HG02678 (cell line): ENCODE results near the gene METRNL.

Source experiments
- ATAC-seq: cut with Tn5 transposase; IDR thresholded peaks from one replicate; pipeline ENCODE4 v1.9.1; 2021; ENCODE audit warnings: mild to moderate bottlenecking, moderate library complexity; ENCODE audit not compliant: unreplicated experiment

Gene METRNL

DNA sequence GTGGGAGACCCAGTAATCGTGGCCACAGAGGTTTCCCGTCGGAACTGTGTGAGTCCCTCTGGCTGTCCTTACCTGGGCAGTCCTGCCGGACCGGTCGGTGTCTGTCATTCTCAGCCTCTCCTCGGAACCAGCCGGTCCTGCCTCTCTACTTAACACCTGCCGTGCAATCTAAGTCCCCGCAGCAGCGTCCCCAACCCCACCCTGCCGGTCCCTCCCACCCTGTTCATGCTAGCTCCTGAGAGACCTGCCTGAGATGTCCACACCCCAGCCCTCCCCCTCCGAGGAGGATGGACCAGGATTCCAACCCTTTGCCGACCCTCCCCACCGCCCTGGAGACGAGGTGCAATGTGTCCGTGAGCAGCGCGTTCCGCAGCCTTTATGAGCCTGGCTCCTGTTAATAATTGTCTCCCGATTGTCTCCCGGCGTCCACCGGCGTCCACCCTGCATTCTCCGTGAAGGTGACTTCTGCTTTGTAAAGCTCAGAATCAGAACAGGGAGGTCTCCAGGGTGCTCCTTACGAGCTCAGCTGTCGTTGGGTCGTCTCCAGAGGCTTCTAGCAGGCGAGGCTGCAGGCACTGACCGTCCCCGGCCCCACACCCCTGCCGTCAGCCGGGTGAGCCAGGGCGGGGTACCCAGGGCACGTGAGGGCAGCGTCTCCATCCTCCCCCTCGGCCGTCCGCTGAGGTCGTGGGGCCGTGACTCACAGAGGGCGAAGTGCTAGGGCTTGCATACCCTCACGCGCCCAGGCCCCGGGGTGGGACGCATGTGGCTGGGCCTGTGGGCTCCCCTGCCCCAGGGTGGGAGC lies 10.1 kb downstream of the METRNL start:
- no peak for ATAC-seq

- ATAC-seq: no peak
Observed at GRCh38 chr17:83090444-83091256, 11.2 kb downstream of the METRNL start.

- ATAC-seq: no peak
Observed at GRCh38 chr17:83091257-83092141, 12.1 kb downstream of the METRNL start.

GRCh38 chr17:83092186-83092585 lies 12.8 kb downstream of the METRNL start:
- ATAC-seq: no peak

DNA sequence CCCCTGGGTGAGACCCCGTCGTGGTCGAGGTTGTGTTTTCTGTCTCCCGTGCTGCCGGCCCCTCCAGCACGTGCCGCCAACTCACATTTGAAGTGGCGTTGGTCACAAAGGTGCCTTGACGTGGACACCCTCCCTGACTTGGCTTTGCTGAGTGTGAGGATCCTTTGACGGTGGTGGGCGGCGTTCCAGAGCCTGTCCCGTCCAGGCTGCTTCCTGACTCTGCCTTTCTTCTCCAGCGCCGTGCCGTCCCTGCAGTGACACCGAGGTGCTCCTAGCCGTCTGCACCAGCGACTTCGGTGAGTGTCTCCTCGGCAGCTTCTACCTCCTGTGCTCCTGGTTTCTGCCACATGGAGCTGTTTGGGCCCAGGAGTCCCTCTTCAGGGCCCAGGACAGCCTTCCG lies 13.5 kb downstream of the METRNL start:
- no peak for ATAC-seq

DNA sequence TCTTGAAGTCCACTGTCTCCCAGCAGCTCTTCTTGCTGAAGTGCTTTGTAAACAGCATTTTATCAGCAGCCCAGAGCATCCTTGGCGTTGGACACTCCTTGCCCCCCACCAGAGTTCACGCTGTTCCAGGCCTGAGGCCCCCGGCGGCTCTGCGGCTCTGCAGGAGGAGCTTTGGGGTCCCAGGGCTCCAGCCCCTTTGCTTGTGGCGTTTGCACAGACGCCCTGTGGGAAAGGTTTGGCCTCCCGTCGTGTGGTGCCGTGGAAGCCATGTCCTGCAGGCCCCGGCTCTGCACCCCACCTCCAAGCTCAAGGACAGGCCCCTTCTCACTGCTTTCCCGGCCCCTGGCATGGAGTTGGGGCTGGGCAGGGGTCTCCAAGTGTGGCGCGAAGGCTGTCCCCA lies 14.1 kb downstream of the METRNL start:
- ATAC-seq: no peak

- no peak for ATAC-seq
Observed at GRCh38 chr17:83094291-83094690, 14.9 kb downstream of the METRNL start.

- no peak for ATAC-seq
Observed at GRCh38 chr17:83095016-83095415, 15.6 kb downstream of the METRNL start.

DNA sequence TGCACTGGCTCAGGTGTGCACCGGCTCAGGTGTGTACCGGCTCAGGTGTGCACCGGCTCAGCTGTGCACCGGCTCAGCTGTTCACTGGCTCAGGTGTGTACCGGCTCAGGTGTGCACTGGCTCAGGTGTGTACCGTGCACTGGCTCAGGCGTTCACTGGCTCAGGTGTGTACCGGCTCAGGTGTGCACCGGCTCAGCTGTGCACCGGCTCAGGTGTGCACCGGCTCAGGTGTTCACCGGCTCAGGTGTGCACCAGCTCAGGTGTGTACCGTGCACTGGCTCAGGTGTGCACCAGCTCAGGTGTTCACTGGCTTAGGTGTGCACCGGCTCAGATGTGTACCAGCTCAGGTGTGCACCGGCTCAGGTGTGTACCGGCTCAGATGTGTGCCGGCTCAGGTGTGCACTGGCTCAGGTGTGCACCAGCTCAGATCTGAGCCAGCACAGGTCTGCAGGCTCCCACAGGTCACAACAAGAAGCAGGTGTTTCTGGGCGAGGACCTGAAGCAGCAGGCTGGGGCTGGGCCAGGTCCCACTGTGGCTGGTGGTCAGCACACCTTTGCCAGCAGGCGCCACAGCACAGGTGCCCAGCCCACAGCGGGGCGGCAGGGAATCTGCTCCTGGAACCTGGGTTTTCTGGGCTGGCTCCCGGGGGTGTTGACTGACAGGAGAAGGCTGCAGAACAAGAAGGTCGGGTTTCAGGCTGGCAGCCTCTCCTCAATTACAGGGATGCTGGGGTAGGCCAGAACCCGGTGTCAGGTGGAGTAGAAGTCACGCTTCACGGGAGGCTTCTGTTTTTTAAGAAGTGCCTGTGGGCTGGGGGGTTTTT lies 17.2 kb downstream of the METRNL start:
- ATAC-seq: no peak

GRCh38 chr17:83097831-83098230 lies 18.4 kb downstream of the METRNL start:
- no peak for ATAC-seq

DNA sequence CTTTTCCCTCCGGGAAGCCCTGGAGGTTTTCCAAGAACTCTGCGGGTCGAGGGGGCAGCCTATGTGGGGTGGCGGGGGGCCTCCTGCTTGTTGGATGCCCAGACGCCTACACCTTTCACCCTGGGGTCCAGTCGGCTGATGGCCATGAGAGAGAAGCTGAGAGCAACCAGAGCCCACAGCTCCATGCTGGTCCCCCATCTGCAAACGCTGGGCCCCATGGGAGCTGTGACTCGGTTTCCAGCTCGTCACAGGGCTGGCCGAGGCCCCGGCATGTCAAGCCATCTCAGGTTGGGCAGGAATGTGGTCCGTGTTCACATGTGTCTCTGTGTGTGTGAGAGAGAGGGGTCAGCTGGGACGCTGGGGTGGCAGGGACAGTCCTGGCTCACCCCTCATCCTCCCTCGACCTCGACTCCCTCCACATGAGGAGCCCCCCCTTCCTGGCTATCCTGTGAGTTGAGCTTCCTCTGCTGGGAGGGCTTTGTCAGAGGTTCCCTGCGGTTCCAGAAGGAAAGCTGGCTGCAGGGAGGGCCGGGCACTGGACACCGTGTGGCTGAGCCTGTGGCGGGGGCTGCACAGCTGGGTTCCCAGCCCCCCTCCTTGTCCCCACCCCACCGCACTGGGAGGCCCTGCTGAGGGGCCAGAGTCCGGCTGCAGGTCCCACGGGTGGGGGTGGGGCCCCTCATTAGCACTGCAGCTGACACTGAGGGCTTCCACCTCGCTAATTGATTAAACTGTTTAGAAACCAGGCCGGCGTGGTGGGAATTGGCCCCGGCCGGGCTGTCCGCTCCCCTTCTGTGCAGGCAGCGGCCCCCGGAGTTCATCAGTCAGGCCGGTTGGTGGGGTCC lies 19.1 kb downstream of the METRNL start:
- no peak for ATAC-seq

- ATAC-seq: no peak
Observed at GRCh38 chr17:83099086-83099555, 19.7 kb downstream of the METRNL start.

DNA sequence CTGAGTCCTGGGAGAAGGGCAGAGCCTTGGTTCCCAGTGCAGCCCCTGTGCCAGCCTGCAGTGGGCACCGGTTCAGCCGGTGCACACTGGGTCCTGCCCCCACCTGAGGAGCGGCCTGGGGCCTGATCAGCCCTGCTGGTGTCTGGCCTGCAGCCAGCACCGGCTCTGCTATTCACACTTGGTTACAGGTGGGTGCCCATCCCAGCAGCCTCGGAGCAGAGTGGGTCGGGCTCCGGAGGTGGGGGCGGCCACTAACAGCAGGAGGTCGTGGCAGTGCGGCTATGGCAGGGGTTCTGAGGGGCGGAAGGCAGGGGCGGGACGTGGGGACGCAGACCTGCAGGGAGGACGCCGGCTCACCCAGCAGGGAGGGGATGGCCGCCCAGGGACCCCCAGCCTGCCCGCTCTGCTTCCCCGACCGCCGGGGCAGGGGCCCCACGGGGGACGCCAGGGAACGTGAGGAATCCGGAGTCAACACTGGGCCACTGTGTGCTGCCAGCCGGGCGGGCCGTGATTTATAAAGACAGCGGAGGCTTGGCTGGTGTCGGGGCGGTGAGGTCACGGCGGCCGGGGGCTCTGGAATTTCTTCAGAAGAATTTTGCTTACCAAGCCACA lies 20.3 kb downstream of the METRNL start:
- no peak for ATAC-seq

DNA sequence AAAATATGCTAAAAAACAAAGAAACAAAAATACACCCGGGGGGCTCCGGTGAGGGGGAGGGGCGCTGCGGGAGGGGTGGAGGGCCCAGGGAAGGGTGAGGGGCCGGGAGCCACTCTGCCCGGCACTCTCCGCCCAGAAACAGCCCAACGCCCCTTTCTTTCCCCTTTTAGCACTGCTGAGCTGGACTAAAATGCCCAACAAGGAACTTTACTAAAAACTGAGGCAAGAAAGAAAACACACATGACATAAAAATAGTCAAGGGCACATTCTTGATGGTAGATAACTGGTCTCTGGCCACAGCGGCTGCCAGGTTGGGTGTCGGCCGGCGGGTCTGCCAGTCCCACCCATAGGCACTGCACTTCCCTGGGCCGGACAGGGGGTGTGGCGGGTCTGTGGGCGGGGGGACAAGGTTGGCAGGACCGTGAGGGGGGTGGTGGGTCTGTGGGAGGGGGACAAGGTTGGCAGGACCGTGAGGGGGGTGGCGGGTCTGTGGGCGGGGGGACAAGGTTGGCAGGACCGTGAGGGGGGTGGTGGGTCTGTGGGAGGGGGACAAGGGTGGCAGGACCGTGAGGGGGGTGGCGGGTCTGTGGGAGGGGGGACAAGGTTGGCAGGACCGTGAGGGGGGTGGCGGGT lies 20.9 kb downstream of the METRNL start:
- ATAC-seq: no peak

GRCh38 chr17:83100853-83101391 lies 21.5 kb downstream of the METRNL start:
- no peak for ATAC-seq

DNA sequence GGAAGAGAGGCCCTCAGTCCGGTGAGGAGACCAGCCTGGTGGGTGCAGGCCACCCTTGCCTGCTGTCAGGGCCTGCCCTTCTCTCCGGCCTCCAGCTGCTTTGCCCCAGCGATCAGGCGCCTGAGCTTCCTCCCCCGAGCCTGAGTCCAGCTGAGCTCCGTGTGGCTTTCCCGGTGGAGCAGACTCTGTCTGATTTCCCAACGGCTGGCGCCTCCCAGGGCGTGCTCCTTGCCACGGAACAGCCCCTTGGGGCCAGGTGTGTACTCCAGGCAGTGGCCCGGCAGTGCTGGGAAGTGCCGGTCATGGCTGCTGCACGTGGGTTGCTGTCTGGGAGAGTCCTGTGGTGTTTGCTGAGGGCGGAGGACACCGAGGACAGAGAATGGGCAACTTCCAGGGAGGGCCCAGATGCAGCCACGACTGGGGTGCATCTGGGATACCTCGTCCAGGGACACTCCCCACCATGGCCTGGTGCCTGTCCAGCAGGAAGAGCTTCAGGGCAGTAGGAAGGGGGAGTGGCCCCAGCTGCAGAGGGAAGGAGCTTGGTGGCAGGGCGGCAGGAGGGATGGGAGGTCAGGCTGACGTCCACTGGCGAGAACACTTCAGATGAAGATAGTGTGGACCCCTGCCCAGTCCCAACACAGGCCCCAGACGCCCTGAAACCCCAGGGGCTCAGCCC lies 22.5 kb downstream of the METRNL start:
- no peak for ATAC-seq

DNA sequence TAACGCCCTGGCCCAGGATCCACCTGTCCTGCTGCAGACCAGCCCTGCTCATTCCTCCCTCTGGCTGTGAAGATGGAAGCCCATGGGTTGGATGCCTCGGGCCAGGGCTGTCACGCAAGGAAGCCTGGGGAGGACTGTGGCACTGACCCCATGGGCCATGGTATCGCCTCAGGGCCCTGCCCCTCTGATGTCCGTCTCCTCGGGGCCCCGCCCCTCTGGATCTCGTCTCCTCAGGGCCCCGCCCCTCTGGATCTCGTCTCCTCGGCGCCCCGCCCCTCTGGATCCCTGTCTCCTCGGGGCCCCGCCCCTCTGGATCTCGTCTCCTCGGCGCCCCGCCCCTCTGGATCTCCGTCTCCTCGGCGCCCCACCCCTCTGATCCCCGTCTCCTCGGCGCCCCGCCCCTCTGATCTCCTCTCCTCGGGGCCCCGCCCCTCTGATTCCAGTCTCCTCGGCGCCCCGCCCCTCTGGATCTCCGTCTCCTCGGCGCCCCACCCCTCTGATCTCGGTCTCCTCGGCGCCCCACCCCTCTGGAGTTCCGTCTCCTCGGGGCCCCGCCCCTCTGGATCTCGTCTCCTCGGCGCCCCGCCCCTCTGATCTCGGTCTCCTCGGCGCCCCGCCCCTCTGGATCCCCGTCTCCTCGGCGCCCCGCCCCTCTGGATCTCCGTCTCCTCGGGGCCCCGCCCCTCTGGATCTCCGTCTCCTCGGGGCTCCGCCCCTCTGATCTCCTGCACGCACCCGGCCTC lies 24.0 kb downstream of the METRNL start:
- ATAC-seq: no peak
